SU-DHL-6 (cell line): ENCODE results near the gene TSPAN17.

Experiments used
- H2AFZ ChIP-seq: fragments of 200-600 bp; sonication (generic); 2 replicates; pipeline ENCODE4 v1.6.1; 2014; ENCODE audit warnings: low read depth, mild to moderate bottlenecking, moderate library complexity, mixed read lengths, antibody characterized with exemption, low read length; ENCODE audit not compliant: severe bottlenecking
- H3F3A ChIP-seq: fragments of 200-600 bp; shearing (Covaris generic); 2 replicates; pipeline ENCODE4 v1.6.0; 2016; ENCODE audit warnings: antibody characterized with exemption, mild to moderate bottlenecking; ENCODE audit not compliant: insufficient read depth
- H3K27ac ChIP-seq: fragments of 200-600 bp; sonication (generic); 2 replicates; pipeline ENCODE4 v1.5.1; 2016; ENCODE audit warnings: low read depth, mild to moderate bottlenecking, low read length, moderate library complexity, mixed read lengths
- H3K27me3 ChIP-seq: fragments of 200-600 bp; sonication (generic), shearing (Covaris generic); 2 replicates; pipeline ENCODE4 v1.6.0; 2014; ENCODE audit warnings: mild to moderate bottlenecking, low read length
- H3K36me3 ChIP-seq: fragments of 200-600 bp; sonication (generic); 2 replicates; pipeline ENCODE4 v1.6.1; 2014; ENCODE audit warnings: mild to moderate bottlenecking, low read length, mixed read lengths
- H3K4me2 ChIP-seq: fragments of 300-600, 200-600 bp; shearing (Covaris generic), sonication (generic); 2 replicates; pipeline ENCODE4 v1.6.0; 2014; ENCODE audit warnings: low read length, low read depth, mild to moderate bottlenecking; ENCODE audit not compliant: poor library complexity, severe bottlenecking
- H3K4me3 ChIP-seq: fragments of 200-600 bp; sonication (generic); 2 replicates; pipeline ENCODE4 v1.5.1; 2014; ENCODE audit warnings: antibody characterized with exemption, low read length, mild to moderate bottlenecking, mixed read lengths; ENCODE audit not compliant: insufficient read depth, poor library complexity, severe bottlenecking
- H3K79me2 ChIP-seq: fragments of 200-600 bp; sonication (generic); 2 replicates; pipeline ENCODE4 v1.6.1; 2014; ENCODE audit warnings: mild to moderate bottlenecking, low read length, moderate library complexity; ENCODE audit not compliant: insufficient read depth
- H3K9ac ChIP-seq: fragments of 200-600 bp; sonication (generic); 2 replicates; pipeline ENCODE4 v1.7.0; 2014; ENCODE audit warnings: mild to moderate bottlenecking, low read length
- H3K9me2 ChIP-seq: fragments of 200-600 bp; sonication (generic); replicated peaks from 2 replicates; pipeline ENCODE4 v1.6.1; 2014; ENCODE audit warnings: low read length; ENCODE audit not compliant: insufficient read depth
- H3K9me3 ChIP-seq: fragments of 200-600 bp; sonication (generic); 2 replicates; pipeline ENCODE4 v1.6.1; 2014; ENCODE audit warnings: low read length, mixed read lengths; ENCODE audit not compliant: insufficient read depth
- H4K20me1 ChIP-seq: fragments of 200-600 bp; sonication (generic); 2 replicates; pipeline ENCODE4 v1.6.1; 2014; ENCODE audit warnings: low read depth, mild to moderate bottlenecking, antibody characterized with exemption, low read length, moderate library complexity, mixed read lengths
- EZH2phosphoT487 ChIP-seq: fragments of 200-600 bp; sonication (generic), shearing (Covaris generic); conservative IDR thresholded peaks from 2 replicates; pipeline ENCODE4 v1.6.1; 2018; ENCODE audit warnings: mild to moderate bottlenecking, antibody characterized with exemption, low read length, moderate library complexity, mixed read lengths
- TF ChIP-seq, protein P1 (sequence below): fragments of 200-600 bp; sonication (generic); IDR thresholded peaks from one replicate; pipeline ENCODE4 v1.5.1; 2017; ENCODE audit warnings: antibody characterized with exemption, mild to moderate bottlenecking, low read length, moderate library complexity; ENCODE audit not compliant: insufficient read depth, poor library complexity, severe bottlenecking

TSPAN17 gene

GRCh38 chr5:176646707-176647029, 616 bp upstream of the TSPAN17 start:
- Histone ChIP-seq H3K9me3 (no peaks in the 10 kb centered on the region), H4K20me1 (no peaks in the 10 kb centered on the region), H3K36me3 (no peaks in the 10 kb centered on the region), H3K27ac (no peak overlapping the region), H3K4me2 (peak overlapping the region; percentile 82), H3K9ac (peak overlapping the region; percentile 51), H3K27me3 (no peaks in the 10 kb centered on the region), H2AFZ (peak overlapping the region; percentile 75), H3K79me2 (no peaks in the 10 kb centered on the region), H3K9me2 (no peaks in the 10 kb centered on the region), H3F3A (0 out of 2 replicates have a peak, but pooled peaks cover 4% of the 10 kb centered on the region), H3K4me3 (peak overlapping the region; percentile 29)
- TF ChIP-seq EZH2phosphoT487, result no peak
- TF ChIP-seq, protein P1, sequence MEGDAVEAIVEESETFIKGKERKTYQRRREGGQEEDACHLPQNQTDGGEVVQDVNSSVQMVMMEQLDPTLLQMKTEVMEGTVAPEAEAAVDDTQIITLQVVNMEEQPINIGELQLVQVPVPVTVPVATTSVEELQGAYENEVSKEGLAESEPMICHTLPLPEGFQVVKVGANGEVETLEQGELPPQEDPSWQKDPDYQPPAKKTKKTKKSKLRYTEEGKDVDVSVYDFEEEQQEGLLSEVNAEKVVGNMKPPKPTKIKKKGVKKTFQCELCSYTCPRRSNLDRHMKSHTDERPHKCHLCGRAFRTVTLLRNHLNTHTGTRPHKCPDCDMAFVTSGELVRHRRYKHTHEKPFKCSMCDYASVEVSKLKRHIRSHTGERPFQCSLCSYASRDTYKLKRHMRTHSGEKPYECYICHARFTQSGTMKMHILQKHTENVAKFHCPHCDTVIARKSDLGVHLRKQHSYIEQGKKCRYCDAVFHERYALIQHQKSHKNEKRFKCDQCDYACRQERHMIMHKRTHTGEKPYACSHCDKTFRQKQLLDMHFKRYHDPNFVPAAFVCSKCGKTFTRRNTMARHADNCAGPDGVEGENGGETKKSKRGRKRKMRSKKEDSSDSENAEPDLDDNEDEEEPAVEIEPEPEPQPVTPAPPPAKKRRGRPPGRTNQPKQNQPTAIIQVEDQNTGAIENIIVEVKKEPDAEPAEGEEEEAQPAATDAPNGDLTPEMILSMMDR, result no peak

- TF ChIP-seq, protein P1, result no peak
- TF ChIP-seq EZH2phosphoT487, result no peak
- H3K27ac ChIP-seq, result no peak overlapping the region
- no peaks in the 10 kb centered on the region for H3K27me3 ChIP-seq
- 0 out of 2 replicates have a peak, but pooled peaks cover 4% of the 10 kb centered on the region for H3F3A ChIP-seq
- H3K9me3 ChIP-seq, result no peaks in the 10 kb centered on the region
- peak overlapping the region; percentile 62 for H3K9ac ChIP-seq
- no peaks in the 10 kb centered on the region for H4K20me1 ChIP-seq
- H2AFZ ChIP-seq, result peak overlapping the region; percentile 94
- H3K79me2 ChIP-seq, result no peaks in the 10 kb centered on the region
- H3K9me2 ChIP-seq, result no peaks in the 10 kb centered on the region
- no peaks in the 10 kb centered on the region for H3K36me3 ChIP-seq
- peak overlapping the region; percentile 59 for H3K4me3 ChIP-seq
- peak overlapping the region; percentile 82 for H3K4me2 ChIP-seq
Measured at GRCh38 chr5:176647843-176648473, 674 bp downstream of the TSPAN17 start.

GRCh38 chr5:176648474-176649194, 1.4 kb downstream of the TSPAN17 start:
- Histone ChIP-seq H4K20me1 (no peaks in the 10 kb centered on the region), H3K4me3 (no peak overlapping the region), H3K9ac (no peak overlapping the region), H3K9me3 (no peaks in the 10 kb centered on the region), H3K36me3 (no peaks in the 10 kb centered on the region), H3K27me3 (no peaks in the 10 kb centered on the region), H3K9me2 (no peaks in the 10 kb centered on the region), H3K79me2 (no peaks in the 10 kb centered on the region), H3K4me2 (no peak overlapping the region), H2AFZ (no peak overlapping the region), H3F3A (0 out of 2 replicates have a peak, but pooled peaks cover 4% of the 10 kb centered on the region), H3K27ac (no peak overlapping the region)
- TF ChIP-seq, protein P1, result no peak
- TF ChIP-seq EZH2phosphoT487, result no peak
